PC-3 (cell line): ENCODE data around the gene LRBA.

ENCODE experiments used
- EZH2phosphoT487 ChIP-seq: fragments of 300-600 bp; sonication (generic); IDR thresholded peaks from 2 replicates; pipeline ENCODE4 v1.6.1; 2018; ENCODE audit warnings: mild to moderate bottlenecking, antibody characterized with exemption, low read length, borderline replicate concordance
- TF ChIP-seq, protein P1 (sequence below): fragments of 300-600 bp; sonication (generic); conservative IDR thresholded peaks from 2 replicates; pipeline ENCODE4 v1.5.1; 2017; ENCODE audit warnings: antibody characterized with exemption, low read depth, mild to moderate bottlenecking, low read length

GRCh38 chr4:150283689-150284088 is 731.4 kb downstream of the LRBA start:
- TF ChIP-seq, protein P1, sequence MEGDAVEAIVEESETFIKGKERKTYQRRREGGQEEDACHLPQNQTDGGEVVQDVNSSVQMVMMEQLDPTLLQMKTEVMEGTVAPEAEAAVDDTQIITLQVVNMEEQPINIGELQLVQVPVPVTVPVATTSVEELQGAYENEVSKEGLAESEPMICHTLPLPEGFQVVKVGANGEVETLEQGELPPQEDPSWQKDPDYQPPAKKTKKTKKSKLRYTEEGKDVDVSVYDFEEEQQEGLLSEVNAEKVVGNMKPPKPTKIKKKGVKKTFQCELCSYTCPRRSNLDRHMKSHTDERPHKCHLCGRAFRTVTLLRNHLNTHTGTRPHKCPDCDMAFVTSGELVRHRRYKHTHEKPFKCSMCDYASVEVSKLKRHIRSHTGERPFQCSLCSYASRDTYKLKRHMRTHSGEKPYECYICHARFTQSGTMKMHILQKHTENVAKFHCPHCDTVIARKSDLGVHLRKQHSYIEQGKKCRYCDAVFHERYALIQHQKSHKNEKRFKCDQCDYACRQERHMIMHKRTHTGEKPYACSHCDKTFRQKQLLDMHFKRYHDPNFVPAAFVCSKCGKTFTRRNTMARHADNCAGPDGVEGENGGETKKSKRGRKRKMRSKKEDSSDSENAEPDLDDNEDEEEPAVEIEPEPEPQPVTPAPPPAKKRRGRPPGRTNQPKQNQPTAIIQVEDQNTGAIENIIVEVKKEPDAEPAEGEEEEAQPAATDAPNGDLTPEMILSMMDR, result no peak
- no peak for TF ChIP-seq EZH2phosphoT487
